Small intestine (tissue), 7 donors: Measurements from ENCODE around the gene PCDHGA1. TPM values are rescaled to one million over a fixed set of nuclear protein-coding genes. Genes with fewer than 3 reads are reported as not detected.

ENCODE experiments used
- DNase-seq, 2 donors: peaks; one replicate each; pipeline versions ENCODE4 v3.0.0 to v3.0.0-alpha.2; 2013
- FAIRE-seq: peaks from 2 replicates; lab custom pipeline; 2012; peaks lifted over from hg19 to GRCh38; lab: Jason Lieb, UNC
- H3K27ac ChIP-seq, 3 donors: one replicate each; pipeline ENCODE4 v1.5.1; 2013; ENCODE audit warnings: low read length in 2 of 3, mild to moderate bottlenecking in 2 of 3, control low read depth in 1 of 3, inconsistent platforms in 1 of 3, low read depth in 1 of 3, moderate library complexity in 1 of 3
- H3K27me3 ChIP-seq, 3 donors: one replicate each; pipeline ENCODE4 v1.6.1; 2013; ENCODE audit warnings: low read length in 3 of 3, inconsistent platforms in 1 of 3; ENCODE audit not compliant: control insufficient read depth in 3 of 3, insufficient read depth in 3 of 3
- H3K36me3 ChIP-seq, 3 donors: one replicate each; pipeline ENCODE4 v1.6.1; 2013; ENCODE audit warnings: low read length in 3 of 3, inconsistent platforms in 1 of 3, low read depth in 1 of 3, mild to moderate bottlenecking in 1 of 3, moderate library complexity in 1 of 3; ENCODE audit not compliant: control insufficient read depth in 3 of 3, insufficient read depth in 2 of 3
- H3K4me1 ChIP-seq, 3 donors: one replicate each; pipeline ENCODE4 v1.6.1; 2013; ENCODE audit warnings: low read length in 2 of 3, inconsistent platforms in 1 of 3, low read depth in 1 of 3, mild to moderate bottlenecking in 1 of 3, moderate library complexity in 1 of 3; ENCODE audit not compliant: control insufficient read depth in 3 of 3, insufficient read depth in 2 of 3
- H3K4me3 ChIP-seq, 3 donors: one replicate each; pipeline ENCODE4 v1.5.1; 2013; ENCODE audit warnings: low read length in 3 of 3, control low read depth in 1 of 3, inconsistent platforms in 1 of 3, low read depth in 1 of 3, mild to moderate bottlenecking in 1 of 3, moderate library complexity in 1 of 3
- H3K9me3 ChIP-seq, 2 donors: one replicate each; pipeline ENCODE4 v1.6.1; 2013; ENCODE audit warnings: low read depth in 1 of 2, low read length in 1 of 2; ENCODE audit not compliant: control insufficient read depth in 2 of 2, insufficient read depth in 1 of 2
- WGBS, 3 donors: extraction: QIAGEN DNeasy Blood & Tissue Kit; methylation state at CpG; one replicate each; pipeline ENCODE4 v1.1.7; 2013; 5-methylcytosine and 5-hydroxymethylcytosine counted together
- polyA plus RNA-seq, 4 donors: library from polyadenylated mRNA; stranded (reverse) in 3 of 4; unstranded in 1 of 4; fragments of 200-250 nt in 3 of 4; fragments of 120-200 nt in 1 of 4; gene quantifications; one replicate each; pipeline versions ENCODE4 v1.2.1 to v1.2.3, GENCODE V29; 2013
- donor health status: healthy with polysubstance abuse.
- donor health status: control.
- donor health status: control.
- donor health status: Bipolar disorder and iron deficiency.
- donor health status: healthy.

Gene PCDHGA1
- polyA plus RNA-seq, 4 donors, result 0.10 to 0.27 (median 0.13) TPM; not detected in 1

DNA sequence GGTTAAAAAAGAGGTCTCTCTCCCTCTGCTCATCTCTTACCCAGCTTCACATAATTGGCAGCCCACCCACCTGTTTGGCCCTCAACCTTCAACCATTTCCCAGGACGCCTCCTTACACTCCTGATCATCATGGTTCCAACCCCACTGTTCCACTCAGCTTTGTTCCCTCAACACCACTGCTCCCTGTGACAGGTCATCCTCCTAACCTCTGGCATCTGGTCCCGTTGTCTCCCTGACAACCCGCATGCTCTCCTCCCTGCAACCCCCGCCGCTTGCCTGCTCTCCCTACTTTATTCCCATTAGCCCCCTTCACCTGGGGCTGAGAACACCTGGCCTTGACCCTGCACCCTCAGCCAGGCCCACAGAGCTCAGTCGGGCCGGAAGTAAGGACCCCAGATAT lies 171.4 kb downstream of the PCDHGA1 start:
- FAIRE-seq (no peak), DNase-seq (no peak)
- Histone ChIP-seq H3K9me3 (no peaks in the 10 kb centered on the region), H3K4me1 (no peaks in the 10 kb centered on the region), H3K4me3 (no peak overlapping the region), H3K27ac (no peak overlapping the region), H3K27me3 (no peaks in the 10 kb centered on the region), H3K36me3 (peaks cover 0 to 6% (median 2%) of the 10 kb centered on the region in 3 donors)
- WGBS, 3 donors, result 85 to 91% (median 88%) methylated on average over 7 of the region's 7 CpGs

DNA sequence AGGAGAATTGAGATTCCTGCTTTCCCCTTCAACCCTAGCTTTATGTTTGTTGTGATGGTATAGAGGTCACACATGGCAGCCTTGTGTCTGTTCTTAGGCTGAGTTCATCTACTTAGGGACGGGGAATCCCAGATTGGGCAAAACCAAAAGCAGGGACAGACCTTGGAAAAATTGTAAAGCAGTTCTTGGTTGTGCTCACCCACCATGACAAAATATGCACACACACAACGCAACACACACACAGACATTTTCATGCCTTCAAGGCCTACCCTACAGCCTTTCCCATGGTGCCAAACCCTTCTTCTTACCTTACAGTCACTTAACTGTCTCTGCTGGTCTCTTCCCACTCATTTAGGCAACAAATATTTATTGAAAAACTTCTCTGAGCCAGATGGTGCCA lies 173.4 kb downstream of the PCDHGA1 start:
- 90 to 98% (median 94%) methylated on average over 2 of the region's 2 CpGs for WGBS, 3 donors
- Histone ChIP-seq H3K27ac (no peak overlapping the region), H3K9me3 (no peaks in the 10 kb centered on the region), H3K27me3 (no peaks in the 10 kb centered on the region), H3K36me3 (peaks cover 0 to 6% (median 2%) of the 10 kb centered on the region in 3 donors), H3K4me1 (peaks cover 0 to 13% (median 0%) of the 10 kb centered on the region in 3 donors), H3K4me3 (no peak overlapping the region)
- FAIRE-seq (no peak), DNase-seq (no peak)

DNA sequence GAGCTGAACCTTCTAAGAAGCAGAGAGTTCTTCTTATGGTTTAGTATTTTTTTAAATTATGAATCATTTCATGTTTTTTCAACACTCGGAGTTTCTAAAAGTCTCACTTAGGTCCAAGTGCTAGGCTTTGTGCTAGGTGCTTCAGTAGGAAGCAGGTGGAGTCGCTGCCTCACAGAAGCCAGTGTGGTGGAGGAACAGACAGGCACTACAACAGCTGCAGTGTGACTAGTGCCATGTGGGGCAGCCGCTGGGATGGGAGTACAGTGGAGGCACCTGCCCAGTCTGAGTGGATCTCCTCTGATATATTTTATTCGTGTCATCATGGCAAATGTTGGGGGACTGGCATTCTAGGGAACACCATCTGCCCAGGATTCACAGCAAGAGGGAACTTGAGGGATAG lies 173.9 kb downstream of the PCDHGA1 start:
- FAIRE-seq (no peak), DNase-seq (no peak)
- peaks cover 0 to 15% (median 0%) of the 10 kb centered on the region in 3 donors for H3K4me1 ChIP-seq
- WGBS, 3 donors, result 88 to 93% (median 90%) methylated on average over 4 of the region's 4 CpGs
- H3K4me3 ChIP-seq, result no peak overlapping the region
- no peak overlapping the region for H3K27ac ChIP-seq
- H3K27me3 ChIP-seq, result no peaks in the 10 kb centered on the region
- H3K9me3 ChIP-seq, result no peaks in the 10 kb centered on the region
- peaks cover 0 to 6% (median 2%) of the 10 kb centered on the region in 3 donors for H3K36me3 ChIP-seq

DNA sequence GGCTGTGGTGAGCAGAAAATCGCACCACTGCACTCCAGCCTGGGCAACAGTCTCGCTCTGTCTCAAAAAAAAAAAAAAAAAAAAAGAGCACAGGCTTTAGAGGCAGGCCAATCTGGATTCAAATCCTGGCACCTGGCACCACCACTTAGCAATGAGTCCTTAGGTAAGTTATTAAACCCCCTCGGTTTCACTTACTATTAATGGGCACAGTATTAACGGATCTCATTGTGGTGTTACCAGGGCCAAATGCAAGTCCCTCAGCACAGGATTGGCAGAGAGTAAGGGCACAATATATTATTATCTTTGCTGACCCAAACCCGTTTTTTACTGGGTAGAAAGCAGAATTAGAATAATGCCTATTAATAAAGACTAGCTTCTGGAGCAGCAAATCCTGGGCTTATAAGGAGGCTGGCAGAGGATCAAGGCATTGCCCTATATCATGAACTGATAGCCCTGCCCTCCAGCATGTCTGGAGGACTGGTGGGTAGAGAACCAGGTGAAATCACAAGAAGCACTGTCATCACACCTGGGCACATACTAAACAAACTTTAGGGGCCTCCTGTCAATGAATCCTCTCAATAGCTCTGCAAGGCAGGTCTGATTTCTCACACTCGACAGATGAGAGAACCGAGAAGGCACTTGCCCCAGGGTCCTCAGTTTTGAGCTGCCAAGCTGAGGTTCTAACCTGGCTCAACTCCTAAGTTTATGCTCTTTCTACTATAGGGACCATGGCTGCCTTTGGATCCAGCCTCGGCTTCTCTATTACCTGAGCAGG lies 176.3 kb downstream of the PCDHGA1 start:
- no peaks in the 10 kb centered on the region for H3K9me3 ChIP-seq
- no peak for FAIRE-seq
- peaks cover 0 to 19% (median 2%) of the 10 kb centered on the region in 3 donors for H3K36me3 ChIP-seq
- H3K27ac ChIP-seq, result no peak overlapping the region
- H3K4me1 ChIP-seq, result peaks cover 0 to 18% (median 0%) of the 10 kb centered on the region in 3 donors
- WGBS, 3 donors, result 88 to 90% (median 89%) methylated on average over 8 of the region's 8 CpGs
- no peak overlapping the region for H3K4me3 ChIP-seq
- no peak for DNase-seq
- H3K27me3 ChIP-seq, result no peaks in the 10 kb centered on the region

DNA sequence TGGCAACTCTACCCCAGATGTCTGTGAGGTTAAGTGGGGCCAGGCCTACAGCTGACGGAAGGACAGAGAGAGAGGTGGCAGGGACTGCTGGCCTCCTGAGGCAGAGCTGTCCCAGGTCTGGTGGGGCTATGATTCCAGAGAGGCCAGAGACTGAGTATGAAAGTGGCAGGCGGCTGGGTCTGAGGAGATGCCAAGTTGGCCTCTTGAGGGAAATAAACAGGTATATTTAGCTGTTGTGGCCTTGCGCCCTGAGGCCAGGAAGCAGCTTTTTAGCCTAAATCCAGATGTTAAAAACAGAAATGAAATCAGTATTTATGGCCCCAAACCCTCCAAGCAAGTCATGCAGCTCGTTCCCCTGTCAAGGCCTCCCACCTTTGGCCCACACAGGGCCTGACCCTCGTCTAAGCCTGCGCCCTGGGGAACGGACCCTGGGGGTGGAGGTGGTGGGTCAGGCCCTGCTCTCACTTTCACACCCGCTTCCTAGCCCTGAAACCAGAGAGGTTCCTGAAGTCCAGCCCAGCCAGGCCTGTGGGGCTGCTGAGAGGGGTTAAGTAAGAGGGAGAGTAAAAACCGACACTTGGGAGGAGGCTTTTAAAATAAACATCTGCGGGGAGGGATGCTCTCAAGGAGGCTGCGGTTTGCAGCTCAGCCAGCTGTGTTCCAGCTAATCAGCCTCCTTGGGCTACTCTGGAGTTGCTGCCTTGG lies 177.2 kb downstream of the PCDHGA1 start:
- Histone ChIP-seq H3K4me1 (peaks cover 0 to 18% (median 0%) of the 10 kb centered on the region in 3 donors), H3K36me3 (peaks cover 0 to 24% (median 2%) of the 10 kb centered on the region in 3 donors), H3K27ac (peak overlapping the region in 2 of 3 donors; percentile 55 to 77), H3K4me3 (no peak overlapping the region), H3K9me3 (no peaks in the 10 kb centered on the region), H3K27me3 (no peaks in the 10 kb centered on the region)
- WGBS, 3 donors, result 56 to 80% (median 79%) methylated on average over 11 of the region's 11 CpGs
- DNase-seq (peak in 1 of 2 donors; percentile 31), FAIRE-seq (no peak)

DNA sequence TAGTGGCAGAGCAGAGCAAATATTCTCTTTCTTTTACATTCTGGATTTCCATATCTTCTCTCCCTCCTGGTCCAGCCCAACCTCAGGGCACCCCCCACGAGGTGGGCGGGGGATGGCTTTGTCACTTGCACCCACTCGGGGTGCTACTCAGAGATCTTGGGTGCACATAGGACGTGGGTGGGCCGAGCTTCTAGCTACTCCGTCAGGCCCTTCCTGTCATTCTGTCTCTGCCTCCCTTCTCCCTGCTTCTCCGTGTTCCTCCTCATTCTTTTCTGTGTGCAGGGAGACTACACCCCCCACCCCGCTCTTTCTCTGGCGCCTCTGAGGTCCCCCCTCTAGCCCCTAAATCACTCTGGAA lies 178.1 kb downstream of the PCDHGA1 start:
- DNase-seq (no peak), FAIRE-seq (no peak)
- no peaks in the 10 kb centered on the region for H3K9me3 ChIP-seq
- H3K36me3 ChIP-seq, result peaks cover 0 to 24% (median 0%) of the 10 kb centered on the region in 3 donors
- no peaks in the 10 kb centered on the region for H3K27me3 ChIP-seq
- 48 to 70% (median 62%) methylated on average over 9 of the region's 9 CpGs for WGBS, 3 donors
- peak overlapping the region in 2 of 3 donors; percentile 55 to 77 for H3K27ac ChIP-seq
- no peak overlapping the region for H3K4me3 ChIP-seq
- H3K4me1 ChIP-seq, result peaks cover 0 to 25% (median 0%) of the 10 kb centered on the region in 3 donors

DNA sequence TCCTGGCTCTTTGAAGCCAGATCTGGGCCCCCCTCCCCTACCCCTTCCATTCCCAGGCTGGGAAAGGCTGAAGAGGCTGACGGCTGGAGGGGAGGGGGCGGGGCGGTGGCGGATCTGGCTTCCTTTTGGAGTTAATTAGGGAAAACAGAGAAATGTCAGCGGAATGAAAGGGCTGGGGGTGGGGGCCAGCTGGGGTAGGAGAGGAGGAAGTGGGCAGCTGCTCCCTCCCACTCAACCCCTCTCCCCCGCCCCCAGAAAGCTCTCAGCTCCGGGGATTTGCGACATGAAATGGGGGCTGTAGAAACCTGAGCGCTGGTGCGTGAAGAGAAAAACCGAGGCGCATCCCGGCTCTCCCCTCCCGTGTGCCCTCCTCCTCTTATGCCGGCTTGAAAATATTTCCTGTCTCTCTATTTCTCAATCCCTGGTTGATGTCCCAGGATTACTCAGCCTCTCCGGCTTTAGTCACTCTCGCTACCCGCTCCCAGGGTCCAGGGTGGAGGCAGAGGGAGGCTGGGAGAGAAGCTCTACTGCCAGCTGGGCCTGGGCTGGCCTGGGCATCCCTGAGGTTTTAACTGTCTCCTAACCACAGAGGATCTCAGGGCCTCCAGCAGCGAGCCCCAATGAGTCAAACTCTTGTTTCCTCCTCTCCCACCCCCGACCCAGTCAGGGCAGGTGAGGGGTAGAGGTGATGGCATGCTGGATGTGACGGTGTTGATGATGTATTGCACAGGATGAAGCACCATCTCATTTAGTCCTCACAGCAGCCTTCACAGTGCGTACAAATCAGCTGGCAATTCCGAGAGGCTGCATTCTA lies 178.7 kb downstream of the PCDHGA1 start:
- 39 to 69% (median 61%) methylated on average over 21 to 23 of the region's 23 CpGs for WGBS, 3 donors
- Histone ChIP-seq H3K4me3 (peak overlapping the region in 1 of 3 donors; percentile 7), H3K9me3 (no peaks in the 10 kb centered on the region), H3K36me3 (peaks cover 0 to 24% (median 0%) of the 10 kb centered on the region in 3 donors), H3K4me1 (peaks cover 0 to 31% (median 0%) of the 10 kb centered on the region in 3 donors), H3K27me3 (peaks cover 0 to 2% (median 0%) of the 10 kb centered on the region in 3 donors), H3K27ac (peak overlapping the region in 2 of 3 donors; percentile 72 to 77)
- DNase-seq (peak in 1 of 2 donors; percentile 30), FAIRE-seq (no peak)

DNA sequence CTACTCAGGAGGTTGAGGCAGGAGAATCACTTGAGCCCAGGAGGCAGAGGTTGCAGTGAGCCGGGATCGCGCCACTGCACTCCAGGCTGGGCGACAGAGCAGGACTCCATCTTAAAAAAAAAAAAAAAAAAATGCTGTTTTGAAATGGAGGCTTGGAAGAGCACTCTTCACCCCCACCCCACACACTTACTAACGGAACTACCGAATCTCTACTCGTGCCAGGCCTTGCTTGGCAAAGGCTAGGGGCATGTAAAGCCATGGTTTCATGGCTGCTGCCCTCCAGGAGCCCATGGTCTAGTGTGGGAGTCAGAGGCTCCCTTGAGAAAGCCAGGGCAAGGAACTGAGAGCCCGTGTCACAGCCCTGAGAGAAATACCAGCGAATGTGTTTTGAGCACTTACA lies 179.8 kb downstream of the PCDHGA1 start:
- 88 to 92% (median 91%) methylated on average over 9 of the region's 9 CpGs for WGBS, 3 donors
- peaks cover 0 to 2% (median 0%) of the 10 kb centered on the region in 3 donors for H3K27me3 ChIP-seq
- H3K27ac ChIP-seq, result no peak overlapping the region
- H3K4me1 ChIP-seq, result peaks cover 0 to 37% (median 0%) of the 10 kb centered on the region in 3 donors
- FAIRE-seq (no peak), DNase-seq (no peak)
- no peaks in the 10 kb centered on the region for H3K9me3 ChIP-seq
- peaks cover 0 to 33% (median 0%) of the 10 kb centered on the region in 3 donors for H3K36me3 ChIP-seq
- no peak overlapping the region for H3K4me3 ChIP-seq
